ENCODE data around the gene CDC25A.

Gene CDC25A

DNA sequence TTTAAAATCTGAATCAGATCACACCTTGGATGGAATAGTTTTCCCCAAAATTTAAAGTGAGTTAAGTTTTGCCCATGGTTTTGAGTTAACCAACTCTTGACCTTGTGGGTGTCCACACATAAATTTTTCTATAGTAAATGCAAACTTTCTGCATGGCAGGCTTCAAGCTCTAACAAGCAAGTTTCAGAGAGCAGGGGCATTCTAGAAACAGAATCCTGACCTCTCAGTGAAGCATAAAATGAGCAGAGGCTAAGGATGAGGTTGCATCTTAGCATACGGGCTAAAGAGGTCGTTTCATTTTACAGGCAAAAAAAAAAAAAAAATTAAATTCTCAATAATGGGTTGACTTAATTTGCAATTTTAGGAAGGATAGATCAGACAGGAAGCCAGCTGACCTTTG is 32.1 kb downstream of the CDC25A start:
- H3K79me1 ChIP-seq (replicated peaks; ENCODE audit: low read length, poor library complexity, severe bottlenecking), result no peaks in the 10 kb centered on the region
- H3K14ac ChIP-seq (ENCODE audit: low read length in 2 of 2), result no peak overlapping the region
- peaks cover 6% of the 10 kb centered on the region for H3K4me1 ChIP-seq (ENCODE audit: control insufficient read depth, insufficient read depth, low read depth, low read length)
- H3K27ac ChIP-seq (ENCODE audit: low read length, poor library complexity, severe bottlenecking), result no peak overlapping the region
- no peak overlapping the region for H3K4me3 ChIP-seq (ENCODE audit: insufficient read depth in 1 of 2, low read depth in 1 of 2, low read length in 2 of 2)
- no peak overlapping the region for H2BK120ac ChIP-seq (ENCODE audit: low read depth, low read length)
- H2AFZ ChIP-seq (ENCODE audit: low read depth, low read length), result no peak overlapping the region
- no peaks in the 10 kb centered on the region for H3K27me3 ChIP-seq (ENCODE audit: control insufficient read depth in 1 of 2, insufficient read depth in 1 of 2, low read length in 2 of 2)
- H2BK15ac ChIP-seq (ENCODE audit: low read depth, poor library complexity, severe bottlenecking), result no peak overlapping the region
- H3K18ac ChIP-seq (ENCODE audit: low read depth in 1 of 2, low read length in 2 of 2), result no peak overlapping the region
- DNase-seq, result no peak
- H3K23ac ChIP-seq (ENCODE audit: low read length in 2 of 2), result no peak overlapping the region
- no peak overlapping the region for H2AK5ac ChIP-seq (ENCODE audit: low read length, severe bottlenecking)
- no peak overlapping the region for H3K4me2 ChIP-seq (ENCODE audit: low read length, poor library complexity, severe bottlenecking)
- H4K8ac ChIP-seq (ENCODE audit: low read length), result no peak overlapping the region
- no peak overlapping the region for H4K91ac ChIP-seq (ENCODE audit: low read length)
- no peaks in the 10 kb centered on the region for H3K9me3 ChIP-seq (ENCODE audit: control insufficient read depth, low read length)
- WGBS, result no CpG with 5 or more reads among the region's 2 CpGs
- H3K4ac ChIP-seq (ENCODE audit: low read depth in 1 of 2, low read length in 2 of 2), result no peak overlapping the region
- no peak overlapping the region for H2BK12ac ChIP-seq (ENCODE audit: low read length in 2 of 2)
- no peak overlapping the region for H3K9ac ChIP-seq (ENCODE audit: low read length)
- peaks cover 18 to 25% of the 10 kb centered on the region in 2 experiments for H3K36me3 ChIP-seq (ENCODE audit: control insufficient read depth in 1 of 2, insufficient read depth in 2 of 2, low read depth in 1 of 2, low read length in 2 of 2)
- no peak overlapping the region for H2BK5ac ChIP-seq (ENCODE audit: low read depth, low read length, poor library complexity, severe bottlenecking)

- Histone ChIP-seq H2BK5ac (ENCODE audit: low read depth, low read length, poor library complexity, severe bottlenecking) (no peak overlapping the region), H3K27me3 (ENCODE audit: control insufficient read depth in 1 of 2, insufficient read depth in 1 of 2, low read length in 2 of 2) (no peaks in the 10 kb centered on the region), H3K18ac (ENCODE audit: low read depth in 1 of 2, low read length in 2 of 2) (no peak overlapping the region), H3K4me3 (ENCODE audit: insufficient read depth in 1 of 2, low read depth in 1 of 2, low read length in 2 of 2) (no peak overlapping the region), H3K9ac (ENCODE audit: low read length) (no peak overlapping the region), H2BK15ac (ENCODE audit: low read depth, poor library complexity, severe bottlenecking) (no peak overlapping the region), H4K8ac (ENCODE audit: low read length) (no peak overlapping the region), H3K14ac (ENCODE audit: low read length in 2 of 2) (no peak overlapping the region), H3K36me3 (ENCODE audit: control insufficient read depth in 1 of 2, insufficient read depth in 2 of 2, low read depth in 1 of 2, low read length in 2 of 2) (peaks cover 13 to 21% of the 10 kb centered on the region in 2 experiments), H3K23ac (ENCODE audit: low read length in 2 of 2) (no peak overlapping the region), H2AFZ (ENCODE audit: low read depth, low read length) (no peak overlapping the region), H2AK5ac (ENCODE audit: low read length, severe bottlenecking) (no peak overlapping the region), H3K79me1 (replicated peaks; ENCODE audit: low read length, poor library complexity, severe bottlenecking) (no peaks in the 10 kb centered on the region), H3K27ac (ENCODE audit: low read length, poor library complexity, severe bottlenecking) (no peak overlapping the region), H3K4me1 (ENCODE audit: control insufficient read depth, insufficient read depth, low read depth, low read length) (peaks cover 6% of the 10 kb centered on the region), H4K91ac (ENCODE audit: low read length) (no peak overlapping the region), H2BK12ac (ENCODE audit: low read length in 2 of 2) (no peak overlapping the region), H3K9me3 (ENCODE audit: control insufficient read depth, low read length) (no peaks in the 10 kb centered on the region), H3K4me2 (ENCODE audit: low read length, poor library complexity, severe bottlenecking) (no peak overlapping the region), H2BK120ac (ENCODE audit: low read depth, low read length) (no peak overlapping the region), H3K4ac (ENCODE audit: low read depth in 1 of 2, low read length in 2 of 2) (no peak overlapping the region)
- 56% methylated on average over 2 of the region's 2 CpGs for WGBS
- peak; percentile 53 for DNase-seq
Observed at GRCh38 chr3:48155122-48155521, 33.1 kb downstream of the CDC25A start.

DNA sequence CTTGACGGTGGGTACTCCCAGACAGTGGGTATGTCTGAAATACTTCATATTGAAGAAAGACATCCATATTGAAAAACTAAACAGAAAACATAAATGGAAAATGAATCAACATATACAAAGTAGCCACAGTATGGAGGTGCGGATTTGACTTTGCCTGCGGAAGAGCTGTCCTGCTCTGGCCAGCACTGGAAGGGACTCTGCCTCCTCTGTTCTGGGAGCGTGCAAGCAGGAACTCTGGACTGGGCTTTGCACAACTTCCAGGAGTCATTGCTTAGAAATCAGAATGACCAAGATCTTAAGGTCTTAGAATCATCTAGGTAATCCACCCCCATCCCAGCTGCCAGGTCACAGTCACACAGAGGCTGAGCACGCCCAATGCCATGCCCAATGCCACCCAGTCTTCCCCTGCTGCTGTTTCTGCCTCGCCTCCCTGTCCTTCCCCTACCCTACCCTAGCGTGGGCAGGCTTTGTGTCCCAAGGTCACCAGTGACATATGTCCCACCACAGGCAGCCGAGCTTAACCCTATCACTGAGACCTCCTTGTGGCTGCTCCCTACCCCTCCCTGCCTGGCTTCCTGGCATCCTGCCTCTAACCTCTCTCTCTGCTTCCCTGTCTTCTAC is 36.3 kb downstream of the CDC25A start:
- Histone ChIP-seq H3K27me3 (ENCODE audit: control insufficient read depth in 1 of 2, insufficient read depth in 1 of 2, low read length in 2 of 2) (no peaks in the 10 kb centered on the region), H3K23ac (ENCODE audit: low read length in 2 of 2) (no peak overlapping the region), H2BK12ac (ENCODE audit: low read length in 2 of 2) (peak overlapping the region in 1 of 2 experiments; percentile 29), H3K9me3 (ENCODE audit: control insufficient read depth, low read length) (no peaks in the 10 kb centered on the region), H3K14ac (ENCODE audit: low read length in 2 of 2) (peak overlapping the region in 1 of 2 experiments; percentile 68), H2BK15ac (ENCODE audit: low read depth, poor library complexity, severe bottlenecking) (no peak overlapping the region), H3K9ac (ENCODE audit: low read length) (peak overlapping the region; percentile 49), H3K36me3 (ENCODE audit: control insufficient read depth in 1 of 2, insufficient read depth in 2 of 2, low read depth in 1 of 2, low read length in 2 of 2) (no peaks in the 10 kb centered on the region), H2BK120ac (ENCODE audit: low read depth, low read length) (no peak overlapping the region), H3K18ac (ENCODE audit: low read depth in 1 of 2, low read length in 2 of 2) (peak overlapping the region in 1 of 2 experiments; percentile 50), H3K4me1 (ENCODE audit: control insufficient read depth, insufficient read depth, low read depth, low read length) (peaks cover 3% of the 10 kb centered on the region), H3K27ac (ENCODE audit: low read length, poor library complexity, severe bottlenecking) (no peak overlapping the region), H2AK5ac (ENCODE audit: low read length, severe bottlenecking) (no peak overlapping the region), H4K8ac (ENCODE audit: low read length) (no peak overlapping the region), H3K4me3 (ENCODE audit: insufficient read depth in 1 of 2, low read depth in 1 of 2, low read length in 2 of 2) (peak overlapping the region in 1 of 2 experiments; percentile 2), H2BK5ac (ENCODE audit: low read depth, low read length, poor library complexity, severe bottlenecking) (no peak overlapping the region), H3K4ac (ENCODE audit: low read depth in 1 of 2, low read length in 2 of 2) (no peak overlapping the region), H4K91ac (ENCODE audit: low read length) (peak overlapping the region; percentile 88), H3K4me2 (ENCODE audit: low read length, poor library complexity, severe bottlenecking) (no peak overlapping the region), H3K79me1 (replicated peaks; ENCODE audit: low read length, poor library complexity, severe bottlenecking) (no peaks in the 10 kb centered on the region), H2AFZ (ENCODE audit: low read depth, low read length) (no peak overlapping the region)
- 63% methylated on average over 7 of the region's 8 CpGs for WGBS
- DNase-seq, result no peak

GRCh38 chr3:48151058-48151806 is 37.0 kb downstream of the CDC25A start:
- H3K4me3 ChIP-seq (ENCODE audit: insufficient read depth in 1 of 2, low read depth in 1 of 2, low read length in 2 of 2), result no peak overlapping the region
- H3K9me3 ChIP-seq (ENCODE audit: control insufficient read depth, low read length), result no peaks in the 10 kb centered on the region
- H3K79me1 ChIP-seq (replicated peaks; ENCODE audit: low read length, poor library complexity, severe bottlenecking), result no peaks in the 10 kb centered on the region
- H3K36me3 ChIP-seq (ENCODE audit: control insufficient read depth in 1 of 2, insufficient read depth in 2 of 2, low read depth in 1 of 2, low read length in 2 of 2), result no peaks in the 10 kb centered on the region
- H2AFZ ChIP-seq (ENCODE audit: low read depth, low read length), result peak overlapping the region; percentile 58
- 48% methylated on average over 7 of the region's 8 CpGs for WGBS
- no peak overlapping the region for H2BK120ac ChIP-seq (ENCODE audit: low read depth, low read length)
- no peak overlapping the region for H3K4me2 ChIP-seq (ENCODE audit: low read length, poor library complexity, severe bottlenecking)
- H2BK15ac ChIP-seq (ENCODE audit: low read depth, poor library complexity, severe bottlenecking), result no peak overlapping the region
- no peak overlapping the region for H3K23ac ChIP-seq (ENCODE audit: low read length in 2 of 2)
- H3K14ac ChIP-seq (ENCODE audit: low read length in 2 of 2), result no peak overlapping the region
- no peak overlapping the region for H3K27ac ChIP-seq (ENCODE audit: low read length, poor library complexity, severe bottlenecking)
- H2BK5ac ChIP-seq (ENCODE audit: low read depth, low read length, poor library complexity, severe bottlenecking), result no peak overlapping the region
- no peak overlapping the region for H2BK12ac ChIP-seq (ENCODE audit: low read length in 2 of 2)
- peak overlapping the region; percentile 49 for H3K9ac ChIP-seq (ENCODE audit: low read length)
- H3K4me1 ChIP-seq (ENCODE audit: control insufficient read depth, insufficient read depth, low read depth, low read length), result peaks cover 3% of the 10 kb centered on the region
- no peak overlapping the region for H4K91ac ChIP-seq (ENCODE audit: low read length)
- no peak overlapping the region for H2AK5ac ChIP-seq (ENCODE audit: low read length, severe bottlenecking)
- peak overlapping the region; percentile 4 for H4K8ac ChIP-seq (ENCODE audit: low read length)
- DNase-seq, result peak; percentile 89
- no peak overlapping the region for H3K4ac ChIP-seq (ENCODE audit: low read depth in 1 of 2, low read length in 2 of 2)
- H3K18ac ChIP-seq (ENCODE audit: low read depth in 1 of 2, low read length in 2 of 2), result no peak overlapping the region
- no peaks in the 10 kb centered on the region for H3K27me3 ChIP-seq (ENCODE audit: control insufficient read depth in 1 of 2, insufficient read depth in 1 of 2, low read length in 2 of 2)
